ENCODE measurements around the gene FXYD3. TPM values are rescaled to one million over a fixed set of nuclear protein-coding genes. Genes with fewer than 3 reads are reported as not detected.
A peak's percentile ranks its signal among the peaks of the same experiment; 100 is the strongest.

Gene FXYD3
- polyA plus RNA-seq, 1 donor from 2014 or later: not detected

GRCh38 chr19:35066691-35067563 is 48.7 kb upstream of the FXYD3 start:
- no peaks in the 10 kb centered on the region for H3K36me3 ChIP-seq (ENCODE audit: insufficient read depth, low read length)
- H3K9me3 ChIP-seq (ENCODE audit: low read length): no peaks in the 10 kb centered on the region
- no peak overlapping the region for H3K4me2 ChIP-seq (ENCODE audit: low read length)
- no peak overlapping the region for H2AFZ ChIP-seq (ENCODE audit: low read depth, low read length)
- no peak overlapping the region for H3K4me3 ChIP-seq (ENCODE audit: low read length)
- H3K79me2 ChIP-seq (replicated peaks; ENCODE audit: insufficient read depth, low read length): no peaks in the 10 kb centered on the region
- H4K20me1 ChIP-seq (ENCODE audit: insufficient read depth): no peaks in the 10 kb centered on the region
- H3K9me2 ChIP-seq (ENCODE audit: insufficient read depth, low read length): no peaks in the 10 kb centered on the region
- no peaks in the 10 kb centered on the region for H3F3A ChIP-seq (ENCODE audit: insufficient read depth, low read length, poor library complexity, severe bottlenecking)
- no peak overlapping the region for H3K9ac ChIP-seq (ENCODE audit: low read length)
- no peak overlapping the region for H3K27ac ChIP-seq (ENCODE audit: low read length)
- H3K27me3 ChIP-seq (ENCODE audit: insufficient read depth, low read depth, low read length): no peaks in the 10 kb centered on the region
- TF ChIP-seq EP300 (conservative IDR thresholded peaks at IDR 0.05; ENCODE audit: poor library complexity, severe bottlenecking) (no peak), POLR2AphosphoS5 (IDR thresholded peaks at IDR 0.05) (no peak), SMC3 (conservative IDR thresholded peaks at IDR 0.05; ENCODE audit: poor library complexity) (peak; percentile 54), RAD21 (conservative IDR thresholded peaks at IDR 0.05) (peak; percentile 60), CTCF (IDR thresholded peaks at IDR 0.05; ENCODE audit: poor library complexity, severe bottlenecking) (peak; percentile 59), TAF1 (IDR thresholded peaks at IDR 0.05; ENCODE audit: low read depth) (no peak), REST (IDR thresholded peaks at IDR 0.05; ENCODE audit: borderline replicate concordance) (no peak), MXI1 (conservative IDR thresholded peaks at IDR 0.05; ENCODE audit: poor library complexity, severe bottlenecking) (no peak)

- TF ChIP-seq POLR2AphosphoS5 (IDR thresholded peaks at IDR 0.05) (no peak), REST (IDR thresholded peaks at IDR 0.05; ENCODE audit: borderline replicate concordance) (no peak), CTCF (IDR thresholded peaks at IDR 0.05; ENCODE audit: poor library complexity, severe bottlenecking) (no peak), SMC3 (conservative IDR thresholded peaks at IDR 0.05; ENCODE audit: poor library complexity) (no peak), TAF1 (IDR thresholded peaks at IDR 0.05; ENCODE audit: low read depth) (no peak), RAD21 (conservative IDR thresholded peaks at IDR 0.05) (no peak), MXI1 (conservative IDR thresholded peaks at IDR 0.05; ENCODE audit: poor library complexity, severe bottlenecking) (no peak), EZH2 (IDR thresholded peaks at IDR 0.05; ENCODE audit: borderline replicate concordance, insufficient read depth, low read length, poor library complexity, severe bottlenecking) (no peak), EP300 (conservative IDR thresholded peaks at IDR 0.05; ENCODE audit: poor library complexity, severe bottlenecking) (no peak)
- no peaks in the 10 kb centered on the region for H3K27me3 ChIP-seq (ENCODE audit: insufficient read depth, low read depth, low read length)
- H3K27ac ChIP-seq (ENCODE audit: low read length): no peak overlapping the region
- no peaks in the 10 kb centered on the region for H4K20me1 ChIP-seq (ENCODE audit: insufficient read depth)
- H3F3A ChIP-seq (ENCODE audit: insufficient read depth, low read length, poor library complexity, severe bottlenecking): no peaks in the 10 kb centered on the region
- H2AFZ ChIP-seq (ENCODE audit: low read depth, low read length): no peak overlapping the region
- no peaks in the 10 kb centered on the region for H3K36me3 ChIP-seq (ENCODE audit: insufficient read depth, low read length)
- no peak overlapping the region for H3K4me2 ChIP-seq (ENCODE audit: low read length)
- H3K4me3 ChIP-seq (ENCODE audit: low read length): no peak overlapping the region
- H3K9ac ChIP-seq (ENCODE audit: low read length): no peak overlapping the region
- no peaks in the 10 kb centered on the region for H3K9me2 ChIP-seq (ENCODE audit: insufficient read depth, low read length)
- H3K9me3 ChIP-seq (ENCODE audit: low read length): no peaks in the 10 kb centered on the region
- no peaks in the 10 kb centered on the region for H3K79me2 ChIP-seq (replicated peaks; ENCODE audit: insufficient read depth, low read length)
Observed at GRCh38 chr19:35068941-35069634, 46.5 kb upstream of the FXYD3 start.
